ENCODE measurements around the gene IGSF5.
"Not testable (repeated sequence)": the region's sequence is repeated elsewhere in the genome, so short reads cannot be mapped to it uniquely, and the experiment has no call there.

IGSF5 gene

GRCh38 chr21:39738566-39738965 lies 6.4 kb upstream of the IGSF5 start:
- DNase-seq (ENCODE audit: low read depth, low spot score): no peak

GRCh38 chr21:39739531-39739930 lies 5.5 kb upstream of the IGSF5 start:
- not testable (repeated sequence) for DNase-seq (ENCODE audit: low read depth, low spot score)

- DNase-seq (ENCODE audit: low read depth, low spot score): peak; percentile 68
Measured at GRCh38 chr21:39742561-39742960, 2.4 kb upstream of the IGSF5 start.

- not testable (repeated sequence) for DNase-seq (ENCODE audit: low read depth, low spot score)
Measured at GRCh38 chr21:39745332-39745731, 349 bp downstream of the IGSF5 start.

GRCh38 chr21:39750670-39751069 lies 5.7 kb downstream of the IGSF5 start:
- DNase-seq (ENCODE audit: low read depth, low spot score): no peak

GRCh38 chr21:39754811-39755210 lies 9.8 kb downstream of the IGSF5 start:
- no peak for DNase-seq (ENCODE audit: low read depth, low spot score)

GRCh38 chr21:39756285-39756684 lies 11.3 kb downstream of the IGSF5 start:
- DNase-seq (ENCODE audit: low read depth, low spot score): no peak

- peak; percentile 73 for DNase-seq (ENCODE audit: low read depth, low spot score)
Measured at GRCh38 chr21:39763272-39763970, 18.4 kb downstream of the IGSF5 start.

- no peak for DNase-seq (ENCODE audit: low read depth, low spot score)
Measured at GRCh38 chr21:39774227-39774626, 29.2 kb downstream of the IGSF5 start.

- DNase-seq (ENCODE audit: low read depth, low spot score): no peak
Measured at GRCh38 chr21:39775816-39776215, 30.8 kb downstream of the IGSF5 start.

GRCh38 chr21:39776589-39776988 lies 31.6 kb downstream of the IGSF5 start:
- DNase-seq (ENCODE audit: low read depth, low spot score): no peak

- no peak for DNase-seq (ENCODE audit: low read depth, low spot score)
Measured at GRCh38 chr21:39781331-39781730, 36.3 kb downstream of the IGSF5 start.

- DNase-seq (ENCODE audit: low read depth, low spot score): peak; percentile 97
Measured at GRCh38 chr21:39788383-39788782, 43.4 kb downstream of the IGSF5 start.

- peak; percentile 34 for DNase-seq (ENCODE audit: low read depth, low spot score)
Measured at GRCh38 chr21:39796466-39796865, 51.5 kb downstream of the IGSF5 start.

- DNase-seq (ENCODE audit: low read depth, low spot score): no peak
Measured at GRCh38 chr21:39799178-39799577, 54.2 kb downstream of the IGSF5 start.

- no peak for DNase-seq (ENCODE audit: low read depth, low spot score)
Measured at GRCh38 chr21:39800311-39800710, 55.3 kb downstream of the IGSF5 start.

GRCh38 chr21:39802217-39802616 lies 57.2 kb downstream of the IGSF5 start:
- DNase-seq (ENCODE audit: low read depth, low spot score): no peak

- DNase-seq (ENCODE audit: low read depth, low spot score): no peak
Measured at GRCh38 chr21:39803393-39803792, 58.4 kb downstream of the IGSF5 start.

- no peak for DNase-seq (ENCODE audit: low read depth, low spot score)
Measured at GRCh38 chr21:39804240-39804639, 59.3 kb downstream of the IGSF5 start.

- DNase-seq (ENCODE audit: low read depth, low spot score): no peak
Measured at GRCh38 chr21:39805983-39806382, 61.0 kb downstream of the IGSF5 start.

GRCh38 chr21:39807738-39808137 lies 62.8 kb downstream of the IGSF5 start:
- DNase-seq (ENCODE audit: low read depth, low spot score): no peak

- no peak for DNase-seq (ENCODE audit: low read depth, low spot score)
Measured at GRCh38 chr21:39809936-39810335, 65.0 kb downstream of the IGSF5 start.

GRCh38 chr21:39812983-39813382 lies 68.0 kb downstream of the IGSF5 start:
- DNase-seq (ENCODE audit: low read depth, low spot score): no peak

- DNase-seq (ENCODE audit: low read depth, low spot score): no peak
Measured at GRCh38 chr21:39818557-39818956, 73.6 kb downstream of the IGSF5 start.

All from ELF-1 (cell line).